ENCODE measurements around the gene AHI1. TPM values are rescaled to one million over a fixed set of nuclear protein-coding genes. Genes with fewer than 3 reads are reported as not detected.

The AHI1 gene
- 3.7 and 5.2 TPM in 2 replicates for total RNA-seq

DNA sequence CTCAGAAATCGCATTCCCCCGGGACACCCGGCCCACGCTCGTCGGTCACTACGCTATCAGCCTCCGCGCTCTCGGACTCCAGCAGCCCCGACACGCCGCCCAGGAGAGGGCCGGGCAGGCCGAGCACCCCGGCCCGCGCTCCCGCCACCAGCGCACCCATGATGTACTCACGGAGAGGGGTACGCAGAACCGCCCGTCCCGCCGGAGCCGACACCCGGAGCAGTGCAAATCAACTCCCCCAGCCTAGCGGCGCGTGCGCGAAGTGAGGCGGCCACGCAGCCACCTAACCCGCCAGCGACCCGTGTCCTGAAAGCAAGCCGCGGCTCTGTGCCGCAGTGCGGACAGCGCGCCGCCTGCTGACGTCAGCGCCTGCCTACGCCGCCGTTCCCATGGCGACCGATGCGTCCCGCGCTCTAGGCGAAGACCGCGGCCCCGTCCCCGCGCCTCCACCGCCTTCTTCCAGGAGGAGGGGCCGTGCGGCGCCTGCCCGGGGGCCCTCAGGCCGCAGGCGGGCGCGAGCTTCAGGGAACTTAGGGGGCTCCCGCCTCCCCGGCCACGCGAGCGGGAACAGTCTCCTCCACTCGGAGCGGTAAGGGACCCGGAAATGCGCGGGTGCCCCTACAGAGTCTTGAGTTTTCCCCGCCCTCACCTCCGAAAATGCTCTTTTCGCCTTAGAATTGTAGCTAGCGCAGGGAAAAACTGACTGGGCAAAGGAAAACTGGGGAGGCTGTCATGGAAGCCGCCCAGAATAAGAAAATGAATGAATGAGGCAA, at the start of gene AHI1:
TSS of gene AHI1 (minus strand) at position 329 of the 773 bp plus-strand sequence. CDS start 5,503 bp downstream, outside the sequence.
- no peaks in the 10 kb centered on the region for H3K27me3 ChIP-seq (ENCODE audit: control insufficient read depth, insufficient read depth, low read length)
- no peak for TF ChIP-seq CTCF (IDR thresholded peaks at IDR 0.05; ENCODE audit: insufficient read depth, low read length, poor library complexity, severe bottlenecking)
- peak; percentile 71 for DNase-seq (ENCODE audit: low read depth)
- peak within 1 kb of the TSS; percentile 82 for H3K4me3 ChIP-seq (ENCODE audit: low read depth, low read length)
- H3K36me3 ChIP-seq (ENCODE audit: control insufficient read depth, insufficient read depth, low read length) = no peaks in the 10 kb centered on the region

DNA sequence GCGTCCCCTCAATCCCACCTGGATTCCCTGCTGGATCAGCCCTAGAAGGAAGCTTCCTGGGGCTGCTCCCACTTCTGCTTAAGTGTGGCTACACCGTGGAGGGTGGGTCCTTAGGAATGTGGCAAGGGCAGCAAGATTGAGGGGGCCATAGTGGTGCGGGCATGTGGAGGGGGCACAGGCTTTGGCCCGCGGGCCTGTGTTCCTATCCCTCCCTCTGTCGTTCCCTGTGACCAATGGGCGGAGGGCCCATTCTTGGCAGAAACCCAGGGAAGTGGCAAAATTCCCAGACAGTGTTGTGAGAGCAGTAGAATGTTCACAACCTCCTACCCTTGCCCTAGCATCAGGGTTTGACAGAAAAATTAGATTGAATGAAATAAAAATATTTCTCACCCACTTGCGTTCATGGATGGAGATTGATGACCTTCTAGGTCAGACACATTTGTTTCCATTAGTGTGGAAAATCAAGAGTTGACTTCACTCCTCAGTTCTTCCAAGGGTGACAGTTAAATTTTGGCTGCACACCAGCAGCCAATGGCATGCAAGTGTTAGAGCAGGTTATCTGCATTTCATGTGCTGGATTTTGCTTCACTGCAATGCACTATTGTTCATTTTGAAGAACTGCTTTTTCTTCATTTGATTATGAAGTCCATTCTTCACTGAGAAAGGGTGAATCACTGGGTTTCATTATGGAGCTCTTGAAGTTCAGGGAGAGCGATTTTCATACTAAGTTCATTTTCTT, 49.3 kb upstream of the AHI1 start:
- DNase-seq (ENCODE audit: low read depth) = no peak
- H3K27me3 ChIP-seq (ENCODE audit: control insufficient read depth, insufficient read depth, low read length) = no peaks in the 10 kb centered on the region
- no peak for TF ChIP-seq CTCF (IDR thresholded peaks at IDR 0.05; ENCODE audit: insufficient read depth, low read length, poor library complexity, severe bottlenecking)

DNA sequence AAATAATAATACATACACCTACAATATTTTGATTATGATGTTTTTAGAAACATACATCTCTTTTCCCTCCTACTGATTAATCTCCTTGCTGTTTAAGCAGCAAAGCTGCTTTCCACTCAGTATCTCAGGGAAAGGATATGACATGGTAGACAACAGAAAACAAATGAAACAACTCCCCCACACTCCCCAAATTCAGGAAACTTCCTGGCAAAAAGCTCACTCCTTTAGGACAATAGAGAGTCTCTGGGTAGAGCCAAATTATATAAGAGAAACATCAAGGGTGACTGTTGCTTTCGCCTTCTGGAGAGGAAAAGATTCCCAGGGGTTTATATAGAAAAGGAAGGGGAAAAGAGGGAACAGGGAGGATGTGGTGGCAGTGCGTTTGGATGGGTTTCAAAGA, 48.7 kb upstream of the AHI1 start:
- TF ChIP-seq CTCF (IDR thresholded peaks at IDR 0.05; ENCODE audit: insufficient read depth, low read length, poor library complexity, severe bottlenecking) = no peak
- H3K4me3 ChIP-seq (ENCODE audit: low read depth, low read length) = no peak overlapping the region
- DNase-seq (ENCODE audit: low read depth) = no peak
- no peaks in the 10 kb centered on the region for H3K36me3 ChIP-seq (ENCODE audit: control insufficient read depth, insufficient read depth, low read length)
- H3K27me3 ChIP-seq (ENCODE audit: control insufficient read depth, insufficient read depth, low read length) = no peaks in the 10 kb centered on the region

More for the DNA sequence above, 49.3 kb upstream of the AHI1 start:
- Histone ChIP-seq H3K36me3 (ENCODE audit: control insufficient read depth, insufficient read depth, low read length) (no peaks in the 10 kb centered on the region), H3K4me3 (ENCODE audit: low read depth, low read length) (no peak overlapping the region)

DNA sequence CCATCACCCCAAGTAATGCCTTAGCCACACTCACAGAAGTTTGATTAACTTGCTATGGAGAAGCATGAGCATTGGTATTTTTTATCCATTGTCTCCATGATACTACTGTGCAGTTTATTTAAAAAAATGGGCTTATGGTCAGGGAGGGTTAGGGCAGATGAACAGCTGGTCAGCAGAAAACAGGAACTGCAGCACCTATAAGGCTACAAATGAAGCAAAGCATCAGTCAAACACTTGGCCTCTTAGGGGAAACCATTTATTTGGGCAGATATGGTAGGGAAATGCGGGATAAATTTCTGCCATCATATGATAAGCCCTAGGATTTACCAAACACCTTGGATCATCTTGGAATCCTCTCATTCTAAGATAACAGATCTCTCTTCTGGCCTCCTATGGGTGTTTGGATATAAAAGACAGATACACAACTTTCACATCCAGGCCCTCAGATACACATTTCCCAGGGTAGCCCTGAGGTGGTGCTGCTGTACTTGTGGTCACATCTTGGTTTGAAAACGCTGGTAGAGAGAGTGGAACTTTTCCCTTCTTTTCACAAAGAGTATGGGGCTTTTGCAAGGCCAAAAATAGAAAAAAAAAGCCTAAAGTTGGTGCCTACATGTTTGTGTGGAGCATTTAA, 42.8 kb upstream of the AHI1 start:
- Histone ChIP-seq H3K4me3 (ENCODE audit: low read depth, low read length) (no peak overlapping the region), H3K27me3 (ENCODE audit: control insufficient read depth, insufficient read depth, low read length) (no peaks in the 10 kb centered on the region), H3K36me3 (ENCODE audit: control insufficient read depth, insufficient read depth, low read length) (no peaks in the 10 kb centered on the region)
- no peak for DNase-seq (ENCODE audit: low read depth)
- no peak for TF ChIP-seq CTCF (IDR thresholded peaks at IDR 0.05; ENCODE audit: insufficient read depth, low read length, poor library complexity, severe bottlenecking)

GRCh38 chr6:135537741-135538301, 40.3 kb upstream of the AHI1 start:
- DNase-seq (ENCODE audit: low read depth) = peak; percentile 29
- no peak overlapping the region for H3K4me3 ChIP-seq (ENCODE audit: low read depth, low read length)
- no peak for TF ChIP-seq CTCF (IDR thresholded peaks at IDR 0.05; ENCODE audit: insufficient read depth, low read length, poor library complexity, severe bottlenecking)
- H3K27me3 ChIP-seq (ENCODE audit: control insufficient read depth, insufficient read depth, low read length) = no peaks in the 10 kb centered on the region
- H3K36me3 ChIP-seq (ENCODE audit: control insufficient read depth, insufficient read depth, low read length) = no peaks in the 10 kb centered on the region

Measured in kidney epithelial cell (primary cell).